ENCODE results near the gene SUN3. TPM values are rescaled to one million over a fixed set of nuclear protein-coding genes. Genes with fewer than 3 reads are reported as not detected.

SUN3 gene
- total and polyA plus RNA-seq, 7 donors = 0.01 to 0.54 TPM; not detected in 5

DNA sequence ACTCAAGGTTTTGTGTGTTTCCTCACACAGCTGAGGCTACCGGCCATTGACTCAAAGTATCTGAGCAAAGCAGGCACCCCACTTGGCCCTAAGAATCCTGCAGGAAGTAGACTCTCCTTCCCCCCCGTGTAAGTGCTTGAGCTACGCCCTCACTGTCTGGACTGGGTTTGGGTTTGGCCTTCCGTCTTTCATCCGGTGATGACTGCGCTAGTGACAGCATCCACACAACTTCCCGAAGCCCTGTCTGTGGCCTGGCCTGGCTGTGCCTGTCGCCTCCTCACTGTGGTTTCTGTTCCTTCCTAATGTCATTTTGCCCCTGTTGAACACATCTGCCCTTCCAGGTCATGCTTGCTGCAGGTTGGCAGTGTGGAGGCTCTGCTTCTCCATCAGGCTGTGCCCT lies 20.9 kb upstream of the SUN3 start:
- Histone ChIP-seq H3K4me3 (no peak overlapping the region), H3K4me1 (no peaks in the 10 kb centered on the region), H3K9me3 (no peaks in the 10 kb centered on the region), H3K27me3 (ENCODE audit: insufficient read depth in 3 of 3, low read length in 2 of 3) (peaks cover 0 to 4% (median 0%) of the 10 kb centered on the region in 3 donors), H3K36me3 (ENCODE audit: insufficient read depth in 1 of 2, low read depth in 1 of 2) (no peaks in the 10 kb centered on the region), H3K27ac (no peak overlapping the region)
- WGBS, 3 donors = 80 to 82% (median 81%) methylated on average over 8 of the region's 8 CpGs
- DNase-seq (no peak), ATAC-seq (no peak)
- intact Hi-C loops (cut with DNase I) = no loop called here
- TF ChIP-seq, protein P1, sequence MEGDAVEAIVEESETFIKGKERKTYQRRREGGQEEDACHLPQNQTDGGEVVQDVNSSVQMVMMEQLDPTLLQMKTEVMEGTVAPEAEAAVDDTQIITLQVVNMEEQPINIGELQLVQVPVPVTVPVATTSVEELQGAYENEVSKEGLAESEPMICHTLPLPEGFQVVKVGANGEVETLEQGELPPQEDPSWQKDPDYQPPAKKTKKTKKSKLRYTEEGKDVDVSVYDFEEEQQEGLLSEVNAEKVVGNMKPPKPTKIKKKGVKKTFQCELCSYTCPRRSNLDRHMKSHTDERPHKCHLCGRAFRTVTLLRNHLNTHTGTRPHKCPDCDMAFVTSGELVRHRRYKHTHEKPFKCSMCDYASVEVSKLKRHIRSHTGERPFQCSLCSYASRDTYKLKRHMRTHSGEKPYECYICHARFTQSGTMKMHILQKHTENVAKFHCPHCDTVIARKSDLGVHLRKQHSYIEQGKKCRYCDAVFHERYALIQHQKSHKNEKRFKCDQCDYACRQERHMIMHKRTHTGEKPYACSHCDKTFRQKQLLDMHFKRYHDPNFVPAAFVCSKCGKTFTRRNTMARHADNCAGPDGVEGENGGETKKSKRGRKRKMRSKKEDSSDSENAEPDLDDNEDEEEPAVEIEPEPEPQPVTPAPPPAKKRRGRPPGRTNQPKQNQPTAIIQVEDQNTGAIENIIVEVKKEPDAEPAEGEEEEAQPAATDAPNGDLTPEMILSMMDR (IDR thresholded peaks at IDR 0.05) = no peak

DNA sequence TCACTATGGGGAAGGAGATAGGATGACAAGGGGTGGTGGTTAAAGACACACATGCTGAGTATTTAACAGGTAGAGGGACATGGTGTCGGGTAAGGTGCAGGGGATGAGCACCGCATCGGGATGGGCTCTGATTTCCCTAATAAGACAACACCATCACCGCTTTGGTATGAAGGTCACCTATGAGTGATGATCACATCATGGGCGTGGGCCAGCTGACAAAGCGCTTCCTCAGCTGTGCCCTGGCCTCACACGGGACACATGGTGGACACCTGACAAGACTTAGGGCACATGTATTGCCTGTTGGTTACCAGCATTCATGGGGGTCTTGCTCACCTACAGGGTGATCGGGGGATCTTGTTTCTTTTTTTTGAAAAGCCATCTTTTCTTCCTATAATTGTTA lies 19.2 kb upstream of the SUN3 start:
- 81 to 83% (median 82%) methylated on average over 8 of the region's 8 CpGs for WGBS, 3 donors
- ATAC-seq = peak in 1 of 4 donors; percentile 56
- TF ChIP-seq, protein P1 (IDR thresholded peaks at IDR 0.05) = no peak

DNA sequence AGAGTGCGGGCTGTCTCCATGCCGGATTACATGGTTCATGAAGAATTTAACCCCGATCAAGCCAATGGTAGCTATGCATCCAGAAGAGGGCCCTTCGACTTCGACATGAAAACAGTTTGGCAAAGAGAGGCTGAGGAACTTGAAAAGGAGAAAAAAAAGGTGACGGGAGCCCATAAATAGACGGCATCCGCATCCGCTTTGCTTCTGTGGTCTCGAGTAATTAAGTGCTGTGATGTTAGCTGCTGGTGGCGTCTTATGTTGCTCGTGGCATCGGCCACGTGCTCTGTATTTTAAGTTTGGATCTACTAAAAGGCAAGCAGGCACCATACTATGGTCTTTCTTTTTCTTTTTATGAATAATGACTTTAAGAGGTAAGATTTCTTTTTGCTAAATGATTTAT lies 17.6 kb upstream of the SUN3 start:
- Histone ChIP-seq H3K9me3 (no peaks in the 10 kb centered on the region), H3K27me3 (ENCODE audit: insufficient read depth in 3 of 3, low read length in 2 of 3) (peaks cover 0 to 4% (median 0%) of the 10 kb centered on the region in 3 donors), H3K36me3 (ENCODE audit: insufficient read depth in 1 of 2, low read depth in 1 of 2) (no peaks in the 10 kb centered on the region), H3K27ac (no peak overlapping the region), H3K4me1 (no peaks in the 10 kb centered on the region), H3K4me3 (no peak overlapping the region)
- 29 to 32% (median 31%) methylated on average over 14 of the region's 14 CpGs for WGBS, 3 donors
- intact Hi-C loops (cut with DNase I) = no loop called here
- TF ChIP-seq, protein P1 (IDR thresholded peaks at IDR 0.05) = no peak
- no peak for DNase-seq
- ATAC-seq = no peak

More for the DNA sequence above, 19.2 kb upstream of the SUN3 start:
- intact Hi-C loops (cut with DNase I) = no loop called here
- DNase-seq = no peak
- no peak overlapping the region for H3K27ac ChIP-seq
- no peaks in the 10 kb centered on the region for H3K9me3 ChIP-seq
- no peaks in the 10 kb centered on the region for H3K36me3 ChIP-seq (ENCODE audit: insufficient read depth in 1 of 2, low read depth in 1 of 2)
- peaks cover 0 to 4% (median 0%) of the 10 kb centered on the region in 3 donors for H3K27me3 ChIP-seq (ENCODE audit: insufficient read depth in 3 of 3, low read length in 2 of 3)
- H3K4me1 ChIP-seq = no peaks in the 10 kb centered on the region
- H3K4me3 ChIP-seq = no peak overlapping the region

DNA sequence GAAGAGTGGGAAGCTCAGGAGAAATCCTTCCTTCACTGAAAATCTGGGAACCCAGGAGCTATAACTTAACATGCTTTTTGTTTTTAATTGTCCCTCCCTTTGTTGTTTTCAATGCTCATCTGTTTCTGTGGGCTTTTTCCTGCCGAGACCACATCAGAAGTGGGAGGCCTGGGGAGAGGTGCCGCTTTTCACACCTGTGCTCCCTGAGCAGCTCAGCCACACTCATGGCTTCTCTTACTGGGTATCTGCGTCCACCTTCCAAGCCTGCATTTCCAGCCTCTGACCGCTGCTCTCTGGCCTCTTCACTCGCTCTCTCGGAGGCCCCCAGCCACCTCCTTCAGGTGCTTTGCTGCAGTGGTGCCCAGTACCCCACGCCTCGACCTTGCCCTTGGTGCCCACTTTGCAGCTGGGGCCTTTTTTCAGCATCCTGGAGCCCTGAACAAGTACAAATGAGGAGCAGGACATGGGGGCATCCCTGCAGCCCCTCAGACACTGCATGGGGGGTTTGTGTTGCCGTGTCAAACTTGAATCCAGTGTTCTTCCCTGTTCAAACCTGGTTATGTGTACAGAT lies 16.4 kb upstream of the SUN3 start:
- ATAC-seq = no peak
- H3K4me3 ChIP-seq = no peak overlapping the region
- H3K36me3 ChIP-seq (ENCODE audit: insufficient read depth in 1 of 2, low read depth in 1 of 2) = no peaks in the 10 kb centered on the region
- H3K4me1 ChIP-seq = no peaks in the 10 kb centered on the region
- WGBS, 3 donors = 65 to 75% (median 71%) methylated on average over 9 of the region's 9 CpGs
- TF ChIP-seq, protein P1 (IDR thresholded peaks at IDR 0.05) = no peak
- no peak overlapping the region for H3K27ac ChIP-seq
- H3K27me3 ChIP-seq (ENCODE audit: insufficient read depth in 3 of 3, low read length in 2 of 3) = peaks cover 0 to 4% (median 0%) of the 10 kb centered on the region in 3 donors
- H3K9me3 ChIP-seq = no peaks in the 10 kb centered on the region
- intact Hi-C loops (cut with DNase I) = no loop called here
- no peak for DNase-seq

DNA sequence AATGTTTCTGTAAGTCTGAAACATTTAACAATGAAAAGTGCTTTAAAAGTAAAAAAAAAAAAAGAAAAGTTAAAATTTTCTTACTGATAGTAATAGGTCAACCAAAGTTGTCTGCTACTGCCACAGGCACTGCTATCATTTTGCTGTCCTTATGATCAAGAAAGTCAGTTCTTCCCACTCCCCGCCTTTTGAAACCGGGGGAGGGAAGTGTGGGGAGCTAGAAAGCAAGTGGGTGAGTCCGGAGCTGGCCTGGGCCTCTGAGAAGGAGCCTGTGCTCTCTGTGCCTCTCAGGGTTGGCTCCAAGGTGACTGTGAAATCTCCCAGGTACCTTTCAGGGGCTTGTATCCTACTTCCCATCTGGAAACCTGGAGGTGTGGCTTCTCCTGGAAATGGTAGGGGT lies 13.7 kb upstream of the SUN3 start:
- no peaks in the 10 kb centered on the region for H3K36me3 ChIP-seq (ENCODE audit: insufficient read depth in 1 of 2, low read depth in 1 of 2)
- no peak for ATAC-seq
- 50 to 75% (median 57%) methylated on average over 3 of the region's 3 CpGs for WGBS, 3 donors
- no peaks in the 10 kb centered on the region for H3K9me3 ChIP-seq
- no peaks in the 10 kb centered on the region for H3K4me1 ChIP-seq
- TF ChIP-seq, protein P1 (IDR thresholded peaks at IDR 0.05) = no peak
- H3K27me3 ChIP-seq (ENCODE audit: insufficient read depth in 3 of 3, low read length in 2 of 3) = peaks cover 0 to 4% (median 0%) of the 10 kb centered on the region in 3 donors
- H3K4me3 ChIP-seq = no peak overlapping the region
- no peak for DNase-seq
- intact Hi-C loops (cut with DNase I) = no loop called here
- H3K27ac ChIP-seq = no peak overlapping the region

Measured in psoas muscle (tissue), 8 donors.